Hair follicular keratinocyte (primary cell): ENCODE results near the gene OR2S2. TPM values are rescaled to one million over a fixed set of nuclear protein-coding genes. Genes with fewer than 3 reads are reported as not detected.

Experiments
- total RNA-seq: library from RNA; depleted of rRNA; stranded (reverse); fragments of >200 nt; gene quantifications from 2 replicates; pipeline ENCODE4 v1.2.3, GENCODE V29; 2015

Gene OR2S2
- total RNA-seq = not detected in 2 replicates

GRCh38 chr9:35958104-35958837, at the start of gene OR2S2:
OR2S2 (minus strand) TSS chr9:35958154; CDS start chr9:35958098, 56 bp downstream.

GRCh38 chr9:35909274-35909673, 48.7 kb downstream of the OR2S2 start, which contains the start of gene SPAAR:
SPAAR (plus strand) TSS chr9:35909490; CDS start chr9:35910464, 974 bp downstream.

Other genes with a start within 250 kb of the OR2S2 start
- 141 and 149 TPM in 2 replicates for gene TLN1, start 226.0 kb downstream of the OR2S2 start, total RNA-seq
- gene CREB3, start 225.5 kb downstream of the OR2S2 start, total RNA-seq = 47.2 and 49.3 TPM in 2 replicates
- gene GBA2, start 208.9 kb downstream of the OR2S2 start, total RNA-seq = 17.4 and 17.6 TPM in 2 replicates
- gene RGP1, start 208.9 kb downstream of the OR2S2 start, total RNA-seq = 13.8 and 19.1 TPM in 2 replicates
- gene MSMP, start 203.9 kb downstream of the OR2S2 start, total RNA-seq = not detected in 2 replicates
- gene NPR2, start 166.6 kb downstream of the OR2S2 start, total RNA-seq = 6.2 and 14.6 TPM in 2 replicates
- gene SPAG8, start 145.9 kb downstream of the OR2S2 start, total RNA-seq = 0.04 TPM in 1 of 2 replicates, not detected in the other
- 25.4 and 28.3 TPM in 2 replicates for gene HINT2, start 143.1 kb downstream of the OR2S2 start, total RNA-seq
- gene FAM221B, start 129.4 kb downstream of the OR2S2 start, total RNA-seq = not detected in 2 replicates
- 1.1 and 3.7 TPM in 2 replicates for gene TMEM8B, start 128.9 kb downstream of the OR2S2 start, total RNA-seq
- not detected in 2 replicates for gene OR13J1, start 87.8 kb downstream of the OR2S2 start, total RNA-seq
- gene HRCT1, start 52.0 kb downstream of the OR2S2 start, total RNA-seq = 0.68 and 1.0 TPM in 2 replicates
- gene SPAAR, start 48.7 kb downstream of the OR2S2 start, total RNA-seq = not detected in 2 replicates
- 1.7 and 3.2 TPM in 2 replicates for gene RECK, start 78.8 kb upstream of the OR2S2 start, total RNA-seq
- gene GLIPR2, start 178.6 kb upstream of the OR2S2 start, total RNA-seq = 0.86 and 1.7 TPM in 2 replicates
- gene CCIN, start 211.2 kb upstream of the OR2S2 start, total RNA-seq = not detected in 2 replicates
- gene CLTA, start 232.8 kb upstream of the OR2S2 start, total RNA-seq = 253 and 302 TPM in 2 replicates